Activated naive CD4-positive, alpha-beta T cell treated with anti-CD3 and anti-CD28 coated beads, Interleukin-2, amount 50 U/mL, for 24 hours (primary cell): ENCODE measurements around the gene PCP4.

Source experiments
- H3K27ac Mint-ChIP-seq: one replicate; pipeline ENCODE4 v1.8.0; 2021; ENCODE audit warnings: mild to moderate bottlenecking, mixed read lengths
- H3K27me3 Mint-ChIP-seq: one replicate; pipeline ENCODE4 v1.8.0; 2021; ENCODE audit warnings: mixed read lengths
- H3K36me3 Mint-ChIP-seq: one replicate; pipeline ENCODE4 v1.8.0; 2021; ENCODE audit warnings: mixed read lengths
- H3K4me1 Mint-ChIP-seq: one replicate; pipeline ENCODE4 v1.8.0; 2021; ENCODE audit warnings: mixed read lengths
- H3K4me3 Mint-ChIP-seq: one replicate; pipeline ENCODE4 v1.8.0; 2021; ENCODE audit warnings: mild to moderate bottlenecking, mixed read lengths
- H3K9me3 Mint-ChIP-seq: one replicate; pipeline ENCODE4 v1.8.0; 2021; ENCODE audit warnings: mixed read lengths

Gene PCP4

DNA sequence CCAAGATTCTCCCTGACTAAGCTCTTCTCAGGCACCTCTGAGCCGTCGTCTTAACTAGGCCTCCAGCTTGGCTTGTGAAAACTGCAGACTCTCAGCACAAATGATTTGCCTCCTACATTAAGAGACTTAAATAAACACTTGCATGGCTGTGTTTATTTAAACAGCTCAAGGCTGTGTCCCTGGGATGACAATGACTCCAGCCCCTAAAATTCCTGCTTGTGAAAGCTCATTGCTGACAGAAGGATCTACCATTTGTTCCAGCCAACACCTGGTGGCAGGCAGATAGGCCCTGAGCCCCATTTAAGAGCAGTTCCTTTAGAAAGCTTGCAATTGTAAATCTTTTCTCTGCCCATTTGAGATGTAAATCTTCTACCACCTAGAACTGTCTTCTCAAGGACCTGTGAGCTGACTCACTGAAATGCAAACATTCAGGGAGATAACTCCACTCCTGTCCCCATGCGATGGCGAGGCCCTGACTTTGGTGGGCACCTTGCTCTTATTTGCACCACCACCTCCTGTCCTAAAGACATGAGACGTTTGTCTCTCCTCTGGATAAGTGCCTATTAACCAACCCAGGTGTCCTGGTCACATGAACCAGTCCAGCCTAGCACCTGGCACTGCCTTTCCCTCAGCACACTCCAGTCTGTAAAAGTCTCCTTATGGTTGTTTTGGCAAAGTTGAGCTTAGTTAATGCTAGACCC lies 15.1 kb upstream of the PCP4 start:
- Mint-ChIP-seq H3K4me3 (no peak overlapping the region), H3K27me3 (no peaks in the 10 kb centered on the region), H3K27ac (no peak overlapping the region), H3K9me3 (peaks cover 9% of the 10 kb centered on the region), H3K36me3 (no peaks in the 10 kb centered on the region), H3K4me1 (no peaks in the 10 kb centered on the region)

DNA sequence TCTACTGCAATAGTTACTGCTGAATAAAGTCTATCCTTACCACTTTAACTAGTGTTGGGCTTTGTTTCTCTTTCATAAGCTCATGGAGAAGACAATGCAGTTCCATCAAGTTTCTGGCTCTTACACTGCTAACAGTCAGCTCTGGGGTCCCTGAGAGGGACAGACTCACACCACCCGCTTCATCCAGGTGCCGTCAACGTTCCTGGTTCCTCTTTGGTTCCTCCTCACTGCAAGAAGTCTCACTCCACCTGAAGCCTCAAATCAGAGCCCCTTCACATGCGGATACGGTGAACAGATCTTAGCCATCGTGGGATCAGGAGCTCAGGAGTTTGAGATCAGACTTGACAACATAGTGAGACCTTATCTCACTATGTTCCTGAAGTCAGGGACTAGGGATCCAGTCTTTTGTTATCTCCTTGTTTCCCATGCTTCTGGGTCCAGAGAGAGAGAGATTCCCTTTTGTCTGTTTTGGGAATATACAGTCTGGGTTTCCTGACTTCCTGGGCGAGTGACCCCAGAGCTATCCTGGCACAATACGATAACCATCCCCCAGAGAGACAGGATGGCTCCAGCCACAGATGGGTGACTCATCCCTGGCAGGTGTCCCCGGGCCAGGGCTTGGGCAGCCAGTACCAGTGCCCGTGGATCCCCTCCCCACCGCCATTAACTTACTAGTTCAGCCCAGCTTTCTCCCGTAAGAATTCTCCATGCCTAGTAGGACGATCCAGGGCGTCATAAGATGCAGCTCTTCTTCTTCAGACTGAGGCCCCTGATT lies 14.3 kb upstream of the PCP4 start:
- Mint-ChIP-seq H3K9me3 (peaks cover 9% of the 10 kb centered on the region), H3K4me3 (no peak overlapping the region), H3K27ac (no peak overlapping the region), H3K27me3 (no peaks in the 10 kb centered on the region), H3K36me3 (no peaks in the 10 kb centered on the region), H3K4me1 (no peaks in the 10 kb centered on the region)

- Mint-ChIP-seq H3K36me3 (no peaks in the 10 kb centered on the region), H3K4me1 (no peaks in the 10 kb centered on the region), H3K27me3 (no peaks in the 10 kb centered on the region), H3K27ac (no peak overlapping the region), H3K4me3 (no peak overlapping the region), H3K9me3 (peaks cover 14% of the 10 kb centered on the region)
Measured at GRCh38 chr21:39854572-39854971, 12.7 kb upstream of the PCP4 start.

GRCh38 chr21:39855595-39855994 lies 11.6 kb upstream of the PCP4 start:
- Mint-ChIP-seq H3K4me1 (no peaks in the 10 kb centered on the region), H3K27ac (no peak overlapping the region), H3K4me3 (no peak overlapping the region), H3K36me3 (no peaks in the 10 kb centered on the region), H3K27me3 (no peaks in the 10 kb centered on the region), H3K9me3 (peaks cover 14% of the 10 kb centered on the region)

DNA sequence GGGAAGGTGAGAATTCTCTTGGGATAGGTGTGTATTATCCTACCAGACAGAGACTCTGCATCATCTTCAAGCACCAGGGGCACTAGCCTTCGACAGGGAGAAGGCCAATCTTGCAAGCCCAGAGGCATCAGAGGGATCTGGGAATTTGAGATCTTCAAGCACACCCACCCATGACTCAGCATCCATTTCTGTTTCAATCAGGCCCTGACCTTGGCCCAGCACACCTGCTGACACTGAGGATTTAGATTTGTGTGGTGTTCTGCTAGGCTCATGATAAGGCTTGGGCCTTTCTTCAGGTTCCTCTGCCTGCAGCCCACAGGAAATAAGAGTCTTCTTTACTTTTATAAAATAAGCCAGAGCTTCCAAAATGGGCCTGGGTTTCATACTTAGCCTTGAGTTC lies 6.6 kb upstream of the PCP4 start:
- Mint-ChIP-seq H3K27ac (no peak overlapping the region), H3K36me3 (no peaks in the 10 kb centered on the region), H3K4me3 (no peak overlapping the region), H3K9me3 (peaks cover 6% of the 10 kb centered on the region), H3K4me1 (no peaks in the 10 kb centered on the region), H3K27me3 (no peaks in the 10 kb centered on the region)

- no peaks in the 10 kb centered on the region for H3K4me1 Mint-ChIP-seq
- H3K4me3 Mint-ChIP-seq = no peak overlapping the region
- H3K9me3 Mint-ChIP-seq = peaks cover 4% of the 10 kb centered on the region
- H3K27me3 Mint-ChIP-seq = peaks cover 7% of the 10 kb centered on the region
- no peaks in the 10 kb centered on the region for H3K36me3 Mint-ChIP-seq
- no peak overlapping the region for H3K27ac Mint-ChIP-seq
Measured at GRCh38 chr21:39863111-39863510, 4.1 kb upstream of the PCP4 start.

- Mint-ChIP-seq H3K27ac (no peak overlapping the region), H3K9me3 (no peaks in the 10 kb centered on the region), H3K4me1 (no peaks in the 10 kb centered on the region), H3K27me3 (peaks cover 9% of the 10 kb centered on the region), H3K4me3 (no peak overlapping the region), H3K36me3 (no peaks in the 10 kb centered on the region)
Measured at GRCh38 chr21:39866093-39866492, 1.1 kb upstream of the PCP4 start.

GRCh38 chr21:39869141-39869818 lies 2.0 kb downstream of the PCP4 start:
- H3K27ac Mint-ChIP-seq = no peak overlapping the region
- peaks cover 9% of the 10 kb centered on the region for H3K27me3 Mint-ChIP-seq
- H3K9me3 Mint-ChIP-seq = no peaks in the 10 kb centered on the region
- H3K36me3 Mint-ChIP-seq = no peaks in the 10 kb centered on the region
- H3K4me3 Mint-ChIP-seq = no peak overlapping the region
- no peaks in the 10 kb centered on the region for H3K4me1 Mint-ChIP-seq

DNA sequence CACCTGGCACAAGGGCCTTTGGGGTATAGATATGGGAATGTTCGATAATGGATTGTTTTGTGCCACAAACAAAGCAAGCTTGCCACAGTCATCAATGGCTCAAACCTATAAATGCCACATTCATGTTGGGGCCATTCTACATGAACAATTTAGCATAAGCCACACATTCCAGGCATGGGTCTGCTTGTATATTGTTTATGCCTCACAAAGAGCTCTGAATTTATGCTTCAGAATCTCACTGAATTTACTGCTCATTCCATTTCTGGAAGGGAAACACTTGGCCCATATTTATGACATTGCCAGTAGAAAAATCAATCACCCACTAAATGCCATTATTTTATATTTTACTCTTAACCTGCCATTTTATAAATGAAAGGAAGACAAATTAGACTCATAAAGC lies 6.4 kb downstream of the PCP4 start:
- Mint-ChIP-seq H3K9me3 (no peaks in the 10 kb centered on the region), H3K27me3 (no peaks in the 10 kb centered on the region), H3K36me3 (no peaks in the 10 kb centered on the region), H3K27ac (no peak overlapping the region), H3K4me1 (no peaks in the 10 kb centered on the region), H3K4me3 (no peak overlapping the region)

DNA sequence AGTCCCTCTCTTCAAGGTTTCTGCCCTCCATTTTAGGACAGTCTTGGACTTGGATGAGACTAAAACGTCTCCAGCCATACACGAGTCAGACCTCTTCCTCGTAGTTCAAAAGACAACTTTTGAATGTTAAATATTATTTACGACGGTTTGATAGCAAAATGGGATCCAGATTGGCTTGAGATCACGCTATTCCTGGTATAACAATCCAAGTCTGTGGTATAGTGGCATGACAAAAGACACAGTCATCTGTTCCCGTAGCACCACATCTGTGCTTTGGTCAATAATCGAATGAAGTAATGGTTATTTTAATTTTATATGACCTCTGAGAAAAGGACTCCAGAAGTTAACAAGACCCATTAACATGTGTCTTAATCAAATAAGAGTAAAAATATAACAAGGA lies 7.0 kb downstream of the PCP4 start:
- no peaks in the 10 kb centered on the region for H3K9me3 Mint-ChIP-seq
- H3K36me3 Mint-ChIP-seq = no peaks in the 10 kb centered on the region
- no peaks in the 10 kb centered on the region for H3K4me1 Mint-ChIP-seq
- no peaks in the 10 kb centered on the region for H3K27me3 Mint-ChIP-seq
- no peak overlapping the region for H3K4me3 Mint-ChIP-seq
- no peak overlapping the region for H3K27ac Mint-ChIP-seq

DNA sequence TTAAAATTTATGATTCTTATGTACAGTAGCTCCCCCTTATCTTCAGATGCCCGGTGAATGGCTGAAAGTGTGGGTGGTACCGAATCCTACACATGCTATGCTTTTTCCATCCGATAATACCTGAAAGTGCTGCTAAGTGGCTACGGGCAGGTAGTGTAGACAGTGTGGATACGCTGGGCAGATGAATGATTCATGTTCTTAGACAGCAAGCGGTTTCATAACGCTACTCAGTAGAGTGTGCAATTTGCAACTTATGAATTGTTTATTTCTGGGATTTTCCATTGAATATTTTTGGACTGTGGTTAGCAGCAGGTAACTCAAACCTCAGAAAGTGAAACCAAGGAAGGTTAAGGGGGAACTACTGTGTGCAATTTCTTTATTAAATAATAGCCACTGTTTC lies 7.5 kb downstream of the PCP4 start:
- H3K4me3 Mint-ChIP-seq = no peak overlapping the region

DNA sequence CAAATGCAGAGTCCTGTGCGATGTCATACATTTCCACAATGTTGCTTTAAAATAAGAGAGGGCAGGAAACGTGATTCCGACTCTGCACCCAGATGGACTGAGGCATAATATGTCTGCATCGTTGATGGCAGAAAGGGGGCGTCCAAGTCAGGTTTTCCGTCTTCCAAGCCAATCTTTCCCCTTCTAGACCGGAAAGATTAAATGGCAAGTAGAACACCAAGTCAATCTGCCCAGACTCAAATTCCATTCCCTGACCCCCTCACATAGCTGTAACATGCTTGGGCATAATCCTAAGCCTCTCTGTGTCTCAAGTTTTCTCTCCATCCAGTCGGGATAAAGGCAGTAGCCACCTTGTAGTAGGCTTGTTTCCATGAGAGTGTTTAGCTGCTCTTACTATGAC lies 14.4 kb downstream of the PCP4 start:
- H3K4me1 Mint-ChIP-seq = no peaks in the 10 kb centered on the region
- H3K36me3 Mint-ChIP-seq = no peaks in the 10 kb centered on the region
- no peak overlapping the region for H3K27ac Mint-ChIP-seq
- H3K27me3 Mint-ChIP-seq = no peaks in the 10 kb centered on the region
- no peak overlapping the region for H3K4me3 Mint-ChIP-seq
- H3K9me3 Mint-ChIP-seq = no peaks in the 10 kb centered on the region

More for the DNA sequence above, 7.5 kb downstream of the PCP4 start:
- no peaks in the 10 kb centered on the region for H3K4me1 Mint-ChIP-seq
- H3K9me3 Mint-ChIP-seq = no peaks in the 10 kb centered on the region
- no peaks in the 10 kb centered on the region for H3K36me3 Mint-ChIP-seq
- H3K27ac Mint-ChIP-seq = no peak overlapping the region
- no peaks in the 10 kb centered on the region for H3K27me3 Mint-ChIP-seq

DNA sequence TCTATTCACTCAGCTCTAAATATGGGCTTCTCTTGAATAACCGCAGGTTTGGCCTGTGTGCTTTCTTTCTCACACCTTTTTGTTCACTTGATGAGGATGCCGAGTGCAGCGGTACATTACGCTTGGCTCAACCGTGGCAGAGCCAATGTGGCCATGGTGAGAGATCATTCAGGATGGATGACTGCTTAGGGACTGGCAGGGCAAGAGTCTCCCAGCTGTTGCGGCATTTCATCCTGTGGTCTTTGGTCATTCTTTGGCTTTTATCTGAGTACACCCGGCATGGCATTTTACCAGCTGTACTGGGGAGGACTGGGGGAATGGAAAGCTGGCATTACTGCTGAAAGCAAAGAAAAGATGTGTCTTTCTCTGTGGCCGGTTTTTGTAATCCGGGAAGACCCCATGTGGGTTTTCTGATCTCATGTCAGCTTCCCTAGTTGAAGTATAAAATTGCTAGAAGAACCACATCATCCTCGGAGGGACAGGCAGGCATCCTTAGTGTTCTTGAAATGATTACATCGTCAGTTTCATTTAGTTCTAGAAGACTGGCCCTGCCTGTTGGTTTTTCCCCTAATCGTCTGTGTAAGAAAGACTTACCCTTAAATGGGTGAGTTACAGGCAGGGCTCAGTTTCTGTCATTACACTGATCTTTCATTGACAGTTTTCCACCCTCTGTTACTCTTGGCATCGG lies 15.1 kb downstream of the PCP4 start:
- no peaks in the 10 kb centered on the region for H3K9me3 Mint-ChIP-seq
- H3K27ac Mint-ChIP-seq = no peak overlapping the region
- no peaks in the 10 kb centered on the region for H3K27me3 Mint-ChIP-seq
- no peak overlapping the region for H3K4me3 Mint-ChIP-seq
- H3K36me3 Mint-ChIP-seq = no peaks in the 10 kb centered on the region
- H3K4me1 Mint-ChIP-seq = no peaks in the 10 kb centered on the region

DNA sequence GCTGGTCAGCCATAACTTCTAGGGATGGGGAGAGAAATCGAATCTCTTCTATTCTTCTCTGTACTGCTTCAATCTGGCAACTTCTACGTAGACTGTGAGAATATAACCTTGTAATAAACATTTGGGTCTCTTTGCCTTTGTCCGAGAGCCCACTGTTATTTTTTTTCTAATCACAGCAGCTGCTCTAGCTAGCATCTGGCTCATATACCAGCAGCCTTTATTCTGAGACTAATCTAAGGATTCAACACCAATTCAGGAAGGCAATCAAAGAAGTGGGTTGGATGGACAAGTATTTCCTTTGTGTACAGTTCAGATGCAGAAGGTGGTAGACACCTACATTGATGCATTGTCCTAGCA lies 15.6 kb downstream of the PCP4 start:
- no peak overlapping the region for H3K4me3 Mint-ChIP-seq
- no peaks in the 10 kb centered on the region for H3K36me3 Mint-ChIP-seq
- no peaks in the 10 kb centered on the region for H3K9me3 Mint-ChIP-seq
- peaks cover 3% of the 10 kb centered on the region for H3K27me3 Mint-ChIP-seq
- H3K4me1 Mint-ChIP-seq = no peaks in the 10 kb centered on the region
- H3K27ac Mint-ChIP-seq = no peak overlapping the region

DNA sequence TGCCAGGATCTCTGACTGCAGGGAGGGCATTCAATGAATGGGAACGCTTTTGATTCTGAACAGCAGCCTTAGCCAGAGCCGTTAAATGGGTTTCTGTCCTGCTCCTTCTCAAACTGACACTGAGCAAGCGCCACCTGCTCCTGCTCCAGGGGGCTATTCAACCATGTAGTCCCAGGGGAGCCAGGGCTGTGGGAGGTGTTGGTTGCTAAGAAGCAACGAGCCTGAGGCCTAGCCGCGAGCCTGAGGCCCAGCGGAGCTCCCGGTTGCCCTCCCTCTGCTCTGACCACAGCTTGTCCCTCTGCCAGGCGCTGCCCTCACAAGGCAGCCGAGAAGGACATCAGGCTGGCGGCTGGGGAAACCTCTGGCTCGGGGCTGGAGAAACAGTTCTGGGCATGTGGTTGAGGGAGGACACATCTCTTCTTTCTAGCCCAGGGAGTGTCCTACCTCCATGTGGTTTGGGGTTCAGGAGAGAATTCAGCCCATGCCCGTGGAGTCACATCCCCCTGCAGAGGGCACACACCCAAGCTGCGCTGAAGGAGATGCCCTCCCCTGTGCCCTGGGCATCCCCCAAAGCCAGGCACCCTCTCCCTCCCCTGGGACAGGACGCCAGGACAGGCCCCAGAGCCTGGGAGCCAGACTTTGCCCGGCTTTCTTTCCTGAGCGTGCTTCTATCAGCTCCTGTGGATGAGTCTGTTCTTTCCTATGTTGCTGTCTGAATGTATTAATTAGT lies 18.0 kb downstream of the PCP4 start:
- Mint-ChIP-seq H3K4me1 (no peaks in the 10 kb centered on the region), H3K27ac (no peak overlapping the region), H3K9me3 (no peaks in the 10 kb centered on the region), H3K36me3 (no peaks in the 10 kb centered on the region), H3K27me3 (peaks cover 4% of the 10 kb centered on the region), H3K4me3 (no peak overlapping the region)
